SK-N-SH (cell line): Measurements from ENCODE around the gene WDR74. TPM values are rescaled to one million over a fixed set of nuclear protein-coding genes. Genes with fewer than 3 reads are reported as not detected.

Experiments used
- CTCF ChIA-PET: fragments of 300-600, 350-600 bp; formaldehyde crosslinking; extraction: SDS; loops from one replicate; lab custom pipeline; 2021; lab: Yijun Ruan, JAX
- POLR2A ChIA-PET: fragments of 350-600 bp; sonication (Branson Sonifier 250); formaldehyde crosslinking; extraction: SDS; loops from one replicate; lab custom pipeline; 2020; ENCODE audit warnings: antibody characterized with exemption, inconsistent platforms; lab: Yijun Ruan, JAX
- DNase-seq: peaks from one replicate; pipeline ENCODE4 v3.0.0; 2012
- H2AFZ ChIP-seq: fragments of 200-600 bp; sonication (generic); 2 replicates; pipeline ENCODE4 v1.8.1; 2016; ENCODE audit warnings: antibody characterized with exemption, mild to moderate bottlenecking, low read depth
- H3F3A ChIP-seq: fragments of 200-600 bp; sonication (generic); replicated peaks from 2 replicates; pipeline ENCODE3; 2016; ENCODE audit warnings: antibody characterized with exemption, mild to moderate bottlenecking; ENCODE audit not compliant: insufficient read depth
- H3K27ac ChIP-seq, 2 experiments: fragments of 200-500 bp in 1 of 2; fragments of 200-600 bp in 1 of 2; sonication (Bioruptor generic) in 1 of 2; sonication (generic), shearing (Covaris generic) in 1 of 2; 2 replicates each; pipeline versions ENCODE4 v1.5.1 to v1.6.1; 2014 to 2016; ENCODE audit warnings: low read depth in 2 of 2, inconsistent platforms in 1 of 2, low read length in 1 of 2, mild to moderate bottlenecking in 1 of 2, mixed read lengths in 1 of 2
- H3K27me3 ChIP-seq: fragments of 200-600 bp; sonication (generic), shearing (Covaris generic); 2 replicates; pipeline ENCODE4 v1.6.1; 2016; ENCODE audit warnings: mixed run types; ENCODE audit not compliant: insufficient read depth
- H3K36me3 ChIP-seq, 2 experiments: fragments of 200-500 bp in 1 of 2; fragments of 200-600 bp in 1 of 2; sonication (Bioruptor generic) in 1 of 2; sonication (generic) in 1 of 2; replicated peaks in 1 of 2; 2 replicates each; pipeline versions ENCODE3 to v1.5.1; 2014 to 2016; ENCODE audit warnings: low read length in 1 of 2, mild to moderate bottlenecking in 1 of 2; ENCODE audit not compliant: insufficient read depth in 2 of 2, control insufficient read depth in 1 of 2
- H3K4me1 ChIP-seq, 2 experiments: fragments of 200-500 bp in 1 of 2; fragments of 200-600 bp in 1 of 2; sonication (Bioruptor generic) in 1 of 2; sonication (generic), shearing (Covaris generic) in 1 of 2; 2 replicates each; pipeline versions ENCODE4 v1.5.1 to v1.6.1; 2014 to 2016; ENCODE audit warnings: low read depth in 1 of 2, low read length in 1 of 2, mixed run types in 1 of 2; ENCODE audit not compliant: insufficient read depth in 2 of 2, control insufficient read depth in 1 of 2
- H3K4me2 ChIP-seq: fragments of 200-600 bp; sonication (generic), shearing (Covaris generic); 2 replicates; pipeline ENCODE4 v1.6.1; 2017; ENCODE audit warnings: mixed run types
- H3K4me3 ChIP-seq, 2 experiments: fragments of 200-500 bp in 1 of 2; fragments of 200-600 bp in 1 of 2; sonication (Bioruptor generic) in 1 of 2; sonication (generic), shearing (Covaris generic) in 1 of 2; 2 replicates each; pipeline versions ENCODE4 v1.5.1 to v1.8.1; 2014 to 2016; ENCODE audit warnings: low read depth in 2 of 2, inconsistent platforms in 1 of 2, low read length in 1 of 2, mild to moderate bottlenecking in 1 of 2, mixed read lengths in 1 of 2, moderate library complexity in 1 of 2
- H3K79me2 ChIP-seq: fragments of 200-600 bp; sonication (generic); 2 replicates; pipeline ENCODE4 v1.8.1; 2017; ENCODE audit warnings: mild to moderate bottlenecking; ENCODE audit not compliant: insufficient read depth
- H3K9ac ChIP-seq: fragments of 200-600 bp; sonication (generic); 2 replicates; pipeline ENCODE4 v1.6.1; 2017; ENCODE audit warnings: mixed run types
- H3K9me2 ChIP-seq: fragments of 200-600 bp; sonication (generic); 2 replicates; pipeline ENCODE4 v1.6.1; 2017; ENCODE audit warnings: mixed run types
- H3K9me3 ChIP-seq: fragments of 200-600 bp; sonication (generic); 2 replicates; pipeline ENCODE4 v1.6.1; 2017; ENCODE audit warnings: mixed run types, mild to moderate bottlenecking, moderate library complexity
- H4K20me1 ChIP-seq: fragments of 200-600 bp; sonication (generic); 2 replicates; pipeline ENCODE4 v1.6.1; 2017; ENCODE audit warnings: mild to moderate bottlenecking, mixed run types; ENCODE audit not compliant: insufficient read depth
- ELF1 ChIP-seq: IDR thresholded peaks from 2 replicates; pipeline ENCODE4 v1.4.0; 2012
- EZH2phosphoT487 ChIP-seq: fragments of 200-600 bp; sonication (generic); IDR thresholded peaks from 2 replicates; pipeline ENCODE4 v1.6.1; 2017; ENCODE audit warnings: low read depth, mixed run types, mild to moderate bottlenecking, antibody characterized with exemption, moderate library complexity, borderline replicate concordance
- FOXM1 ChIP-seq: IDR thresholded peaks from 2 replicates; pipeline ENCODE4 v1.4.0; 2012; ENCODE audit warnings: low read depth, mild to moderate bottlenecking
- GATA2 ChIP-seq: sonication (generic); formaldehyde crosslinking; IDR thresholded peaks from 2 replicates; pipeline ENCODE4 v1.5.0; 2020; ENCODE audit warnings: mild to moderate bottlenecking, missing genetic modification reagents
- MEF2A ChIP-seq: IDR thresholded peaks from 2 replicates; pipeline ENCODE4 v1.4.0; 2012; ENCODE audit warnings: low read depth, borderline replicate concordance
- MXI1 ChIP-seq: IDR thresholded peaks from 2 replicates; pipeline ENCODE4 v1.6.1; 2012; ENCODE audit warnings: mild to moderate bottlenecking, low read depth, low read length, improper control_type of control experiment
- NRF1 ChIP-seq: IDR thresholded peaks from 2 replicates; pipeline ENCODE4 v1.6.1; 2012; ENCODE audit warnings: low read depth, mild to moderate bottlenecking, low read length
- POLR2AphosphoS5 ChIP-seq: IDR thresholded peaks from 2 replicates; pipeline ENCODE4 v1.6.1; 2012; ENCODE audit warnings: low read depth, low read length
- RAD21 ChIP-seq: IDR thresholded peaks from 2 replicates; pipeline ENCODE4 v1.6.1; 2012; ENCODE audit warnings: mild to moderate bottlenecking, low read length
- RCOR1 ChIP-seq: fragments of 150-350 bp; IDR thresholded peaks from 2 replicates; pipeline ENCODE4 v1.6.1; 2017; ENCODE audit warnings: antibody characterized with exemption, low read length
- RFX5 ChIP-seq: IDR thresholded peaks from 2 replicates; pipeline ENCODE4 v1.6.1; 2012; ENCODE audit warnings: mild to moderate bottlenecking, improper control_type of control experiment, low read length
- SMC3 ChIP-seq: IDR thresholded peaks from 2 replicates; pipeline ENCODE4 v1.6.1; 2012; ENCODE audit warnings: low read depth, low read length, improper control_type of control experiment
- TEAD4 ChIP-seq: IDR thresholded peaks from 2 replicates; pipeline ENCODE4 v1.4.0; 2012; ENCODE audit warnings: mild to moderate bottlenecking, borderline replicate concordance; ENCODE audit not compliant: insufficient read depth
- YY1 ChIP-seq: IDR thresholded peaks from 2 replicates; pipeline ENCODE4 v1.4.0; 2012; ENCODE audit warnings: low read depth, mild to moderate bottlenecking
- WGBS: methylation state at CpG from one replicate; pipeline ENCODE4 v1.1.6; 2017; ENCODE audit warnings: low lambda C conversion rate; 5-methylcytosine and 5-hydroxymethylcytosine counted together
- polyA plus RNA-seq, 3 experiments: library from polyadenylated mRNA; depleted of rRNA; stranded (reverse); fragments of >200 nt; gene quantifications; 2 replicates each; pipeline ENCODE4 v1.2.3, GENCODE V29; 2012
- TF ChIP-seq, protein P1 (sequence below): fragments of 150-350 bp; IDR thresholded peaks from 2 replicates; pipeline ENCODE4 v1.6.1; 2017; ENCODE audit warnings: antibody characterized with exemption, low read length, low read depth, borderline replicate concordance
- TF ChIP-seq, protein P2 (sequence below): fragments of 150-350 bp; IDR thresholded peaks from 2 replicates; pipeline ENCODE4 v1.6.1; 2016; ENCODE audit warnings: mild to moderate bottlenecking, low read depth, low read length
- TF ChIP-seq, protein P3 (sequence below): fragments of 200-600 bp; sonication (generic); IDR thresholded peaks from 2 replicates; pipeline ENCODE4 v1.6.1; 2017; ENCODE audit warnings: antibody characterized with exemption, mild to moderate bottlenecking, moderate library complexity
- TF ChIP-seq, protein P4 (sequence below): IDR thresholded peaks from 2 replicates; pipeline ENCODE4 v1.4.0; 2012; ENCODE audit warnings: low read depth, borderline replicate concordance
- TF ChIP-seq, protein P5 (sequence below): IDR thresholded peaks from 2 replicates; pipeline ENCODE4 v1.4.0; 2012; ENCODE audit warnings: low read depth

WDR74 gene
- polyA plus RNA-seq, 1 of the 3 experiments (the other 2 are of a cell fraction), result 132 TPM

DNA sequence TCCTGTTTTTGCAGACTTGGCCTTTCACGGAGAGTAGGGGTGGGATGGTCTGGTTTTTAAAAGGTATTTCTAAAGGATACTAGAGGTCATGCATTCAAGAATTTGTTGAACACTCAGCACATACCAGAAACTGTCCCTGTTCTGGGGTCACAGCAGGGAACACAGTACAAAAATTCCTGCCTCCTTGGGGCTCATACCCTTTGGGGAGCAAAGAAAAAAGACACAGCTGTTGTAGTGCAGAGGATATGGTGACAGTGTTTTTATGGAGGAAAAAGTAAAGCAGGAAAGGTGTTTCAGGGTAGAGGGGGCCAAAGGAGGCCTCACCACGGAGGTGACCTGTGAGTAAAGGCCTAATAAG is 49.7 kb upstream of the WDR74 start (continued):
- TF ChIP-seq ELF1 (no peak), EZH2phosphoT487 (no peak), POLR2AphosphoS5 (no peak)
- TF ChIP-seq, protein P1, sequence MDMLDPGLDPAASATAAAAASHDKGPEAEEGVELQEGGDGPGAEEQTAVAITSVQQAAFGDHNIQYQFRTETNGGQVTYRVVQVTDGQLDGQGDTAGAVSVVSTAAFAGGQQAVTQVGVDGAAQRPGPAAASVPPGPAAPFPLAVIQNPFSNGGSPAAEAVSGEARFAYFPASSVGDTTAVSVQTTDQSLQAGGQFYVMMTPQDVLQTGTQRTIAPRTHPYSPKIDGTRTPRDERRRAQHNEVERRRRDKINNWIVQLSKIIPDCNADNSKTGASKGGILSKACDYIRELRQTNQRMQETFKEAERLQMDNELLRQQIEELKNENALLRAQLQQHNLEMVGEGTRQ, result no peak

DNA sequence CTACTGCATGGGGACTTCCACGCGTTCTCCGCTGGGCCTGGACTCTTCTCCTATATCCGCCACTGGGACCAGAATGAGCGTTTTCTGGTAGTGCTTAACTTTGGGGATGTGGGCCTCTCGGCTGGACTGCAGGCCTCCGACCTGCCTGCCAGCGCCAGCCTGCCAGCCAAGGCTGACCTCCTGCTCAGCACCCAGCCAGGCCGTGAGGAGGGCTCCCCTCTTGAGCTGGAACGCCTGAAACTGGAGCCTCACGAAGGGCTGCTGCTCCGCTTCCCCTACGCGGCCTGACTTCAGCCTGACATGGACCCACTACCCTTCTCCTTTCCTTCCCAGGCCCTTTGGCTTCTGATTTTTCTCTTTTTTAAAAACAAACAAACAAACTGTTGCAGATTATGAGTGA is 49.0 kb upstream of the WDR74 start:
- H3K36me3 ChIP-seq, result peaks cover 49 to 64% of the 10 kb centered on the region in 2 experiments

More for the DNA sequence above, 49.0 kb upstream of the WDR74 start:
- no peak overlapping the region for H2AFZ ChIP-seq
- 94% methylated on average over 14 of the region's 14 CpGs for WGBS
- H3K4me3 ChIP-seq, result no peak overlapping the region
- no peaks in the 10 kb centered on the region for H3K9me3 ChIP-seq
- no peak overlapping the region for H3K4me2 ChIP-seq
- H4K20me1 ChIP-seq, result peaks cover 68% of the 10 kb centered on the region
- peaks cover 40% of the 10 kb centered on the region for H3K79me2 ChIP-seq
- no peaks in the 10 kb centered on the region for H3K9me2 ChIP-seq
- peaks cover 60% of the 10 kb centered on the region for H3F3A ChIP-seq
- TF ChIP-seq, protein P2, sequence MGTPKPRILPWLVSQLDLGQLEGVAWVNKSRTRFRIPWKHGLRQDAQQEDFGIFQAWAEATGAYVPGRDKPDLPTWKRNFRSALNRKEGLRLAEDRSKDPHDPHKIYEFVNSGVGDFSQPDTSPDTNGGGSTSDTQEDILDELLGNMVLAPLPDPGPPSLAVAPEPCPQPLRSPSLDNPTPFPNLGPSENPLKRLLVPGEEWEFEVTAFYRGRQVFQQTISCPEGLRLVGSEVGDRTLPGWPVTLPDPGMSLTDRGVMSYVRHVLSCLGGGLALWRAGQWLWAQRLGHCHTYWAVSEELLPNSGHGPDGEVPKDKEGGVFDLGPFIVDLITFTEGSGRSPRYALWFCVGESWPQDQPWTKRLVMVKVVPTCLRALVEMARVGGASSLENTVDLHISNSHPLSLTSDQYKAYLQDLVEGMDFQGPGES, result no peak
- TF ChIP-seq ELF1 (no peak), GATA2 (no peak), NRF1 (no peak), SMC3 (no peak), MXI1 (no peak), YY1 (no peak), MEF2A (no peak), FOXM1 (no peak), RFX5 (no peak), TEAD4 (no peak), EZH2phosphoT487 (no peak), RAD21 (no peak), RCOR1 (no peak)
- TF ChIP-seq, protein P3, sequence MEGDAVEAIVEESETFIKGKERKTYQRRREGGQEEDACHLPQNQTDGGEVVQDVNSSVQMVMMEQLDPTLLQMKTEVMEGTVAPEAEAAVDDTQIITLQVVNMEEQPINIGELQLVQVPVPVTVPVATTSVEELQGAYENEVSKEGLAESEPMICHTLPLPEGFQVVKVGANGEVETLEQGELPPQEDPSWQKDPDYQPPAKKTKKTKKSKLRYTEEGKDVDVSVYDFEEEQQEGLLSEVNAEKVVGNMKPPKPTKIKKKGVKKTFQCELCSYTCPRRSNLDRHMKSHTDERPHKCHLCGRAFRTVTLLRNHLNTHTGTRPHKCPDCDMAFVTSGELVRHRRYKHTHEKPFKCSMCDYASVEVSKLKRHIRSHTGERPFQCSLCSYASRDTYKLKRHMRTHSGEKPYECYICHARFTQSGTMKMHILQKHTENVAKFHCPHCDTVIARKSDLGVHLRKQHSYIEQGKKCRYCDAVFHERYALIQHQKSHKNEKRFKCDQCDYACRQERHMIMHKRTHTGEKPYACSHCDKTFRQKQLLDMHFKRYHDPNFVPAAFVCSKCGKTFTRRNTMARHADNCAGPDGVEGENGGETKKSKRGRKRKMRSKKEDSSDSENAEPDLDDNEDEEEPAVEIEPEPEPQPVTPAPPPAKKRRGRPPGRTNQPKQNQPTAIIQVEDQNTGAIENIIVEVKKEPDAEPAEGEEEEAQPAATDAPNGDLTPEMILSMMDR, result no peak
- TF ChIP-seq, protein P4, sequence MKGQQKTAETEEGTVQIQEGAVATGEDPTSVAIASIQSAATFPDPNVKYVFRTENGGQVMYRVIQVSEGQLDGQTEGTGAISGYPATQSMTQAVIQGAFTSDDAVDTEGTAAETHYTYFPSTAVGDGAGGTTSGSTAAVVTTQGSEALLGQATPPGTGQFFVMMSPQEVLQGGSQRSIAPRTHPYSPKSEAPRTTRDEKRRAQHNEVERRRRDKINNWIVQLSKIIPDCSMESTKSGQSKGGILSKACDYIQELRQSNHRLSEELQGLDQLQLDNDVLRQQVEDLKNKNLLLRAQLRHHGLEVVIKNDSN, result no peak
- TF ChIP-seq, protein P5, sequence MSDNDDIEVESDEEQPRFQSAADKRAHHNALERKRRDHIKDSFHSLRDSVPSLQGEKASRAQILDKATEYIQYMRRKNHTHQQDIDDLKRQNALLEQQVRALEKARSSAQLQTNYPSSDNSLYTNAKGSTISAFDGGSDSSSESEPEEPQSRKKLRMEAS, result no peak
- no peak overlapping the region for H3K9ac ChIP-seq
- no peak overlapping the region for H3K27ac ChIP-seq
- DNase-seq, result no peak
- POLR2A ChIA-PET, result no interaction called here
- H3K4me1 ChIP-seq, result peaks cover 7 to 23% of the 10 kb centered on the region in 2 experiments
- H3K27me3 ChIP-seq, result no peaks in the 10 kb centered on the region
- CTCF ChIA-PET, result interaction anchor here (1.8 kb wide), 1 partner anchor 135 kb away, joined by 6 read pairs; no protein-coding TSS in a partner anchor
